Astrocyte (in vitro differentiated cells and primary cell): ENCODE measurements around the gene GET3. TPM values are rescaled to one million over a fixed set of nuclear protein-coding genes. Genes with fewer than 3 reads are reported as not detected.
A peak's percentile ranks its signal among the peaks of the same experiment; 100 is the strongest.

Experiments used
- DNase-seq: peaks from one replicate; pipeline ENCODE4 v3.0.0-alpha.2; 2010; ENCODE audit warnings: low read depth
- FAIRE-seq: peaks from 2 replicates; lab custom pipeline; 2011; peaks lifted over from hg19 to GRCh38; lab: Jason Lieb, UNC
- H2AFZ ChIP-seq: 2 replicates; pipeline ENCODE4 v1.6.0; 2012; ENCODE audit warnings: low read depth, low read length, inconsistent platforms
- H3K27ac ChIP-seq: 2 replicates; pipeline ENCODE4 v1.5.1; 2011; ENCODE audit warnings: low read depth, low read length, inconsistent platforms
- H3K27me3 ChIP-seq: 2 replicates; pipeline ENCODE4 v1.6.0; 2011; ENCODE audit warnings: low read length, inconsistent platforms; ENCODE audit not compliant: insufficient read depth
- H3K36me3 ChIP-seq: 2 replicates; pipeline ENCODE4 v1.5.1; 2011; ENCODE audit warnings: low read length, inconsistent platforms; ENCODE audit not compliant: insufficient read depth
- H3K4me1 ChIP-seq: 2 replicates; pipeline ENCODE4 v1.5.1; 2011; ENCODE audit warnings: low read length, inconsistent platforms; ENCODE audit not compliant: insufficient read depth
- H3K4me2 ChIP-seq: 2 replicates; pipeline ENCODE4 v1.6.0; 2012; ENCODE audit warnings: low read length, inconsistent platforms
- H3K4me3 ChIP-seq: 2 replicates; pipeline ENCODE4 v1.5.1; 2011; ENCODE audit warnings: low read depth, mild to moderate bottlenecking, low read length, inconsistent platforms; ENCODE audit not compliant: insufficient read depth
- H3K79me2 ChIP-seq: 2 replicates; pipeline ENCODE4 v1.6.0; 2012; ENCODE audit warnings: mild to moderate bottlenecking, low read length, inconsistent platforms; ENCODE audit not compliant: insufficient read depth
- H3K9ac ChIP-seq: 2 replicates; pipeline ENCODE4 v1.6.0; 2012; ENCODE audit warnings: mild to moderate bottlenecking, low read length, inconsistent platforms
- H3K9me3 ChIP-seq: 2 replicates; pipeline ENCODE4 v1.5.1; 2012; ENCODE audit warnings: low read depth, mild to moderate bottlenecking, low read length, inconsistent platforms; ENCODE audit not compliant: insufficient read depth
- H4K20me1 ChIP-seq: 2 replicates; pipeline ENCODE4 v1.6.0; 2012; ENCODE audit warnings: low read length, inconsistent platforms; ENCODE audit not compliant: insufficient read depth
- H3K27ac Mint-ChIP-seq: one replicate; pipeline ENCODE4 v1.8.0; 2021; ENCODE audit warnings: mild to moderate bottlenecking, mixed read lengths; ENCODE audit not compliant: unreplicated experiment
- H3K27me3 Mint-ChIP-seq: one replicate; pipeline ENCODE4 v1.8.0; 2021; ENCODE audit warnings: low read depth, mixed read lengths; ENCODE audit not compliant: unreplicated experiment
- H3K36me3 Mint-ChIP-seq: one replicate; pipeline ENCODE4 v1.8.0; 2021; ENCODE audit warnings: low read depth, mixed read lengths; ENCODE audit not compliant: unreplicated experiment
- H3K4me1 Mint-ChIP-seq: one replicate; pipeline ENCODE4 v1.8.0; 2021; ENCODE audit warnings: low read depth, mixed read lengths; ENCODE audit not compliant: unreplicated experiment
- H3K4me3 Mint-ChIP-seq: one replicate; pipeline ENCODE4 v1.8.0; 2021; ENCODE audit warnings: mild to moderate bottlenecking, moderate library complexity, mixed read lengths; ENCODE audit not compliant: unreplicated experiment
- H3K9me3 Mint-ChIP-seq: one replicate; pipeline ENCODE4 v1.8.0; 2021; ENCODE audit warnings: mild to moderate bottlenecking, mixed read lengths; ENCODE audit not compliant: unreplicated experiment
- CTCF ChIP-seq: IDR thresholded peaks from 2 replicates; pipeline ENCODE4 v1.5.1; 2011; ENCODE audit warnings: low read depth, mild to moderate bottlenecking, inconsistent platforms, low read length, moderate library complexity; ENCODE audit not compliant: insufficient read depth
- EZH2 ChIP-seq: IDR thresholded peaks from 2 replicates; pipeline ENCODE4 v1.6.1; 2012; ENCODE audit warnings: mild to moderate bottlenecking, low read length, inconsistent platforms; ENCODE audit not compliant: insufficient read depth
- total RNA-seq: library from RNA; stranded (reverse); gene quantifications from 2 replicates; pipeline ENCODE4 v1.2.1, GENCODE V29; 2021

Gene GET3
- total RNA-seq, 1 donor from 2014 or later: 66.8 TPM

- H3K36me3 Mint-ChIP-seq: no peaks in the 10 kb centered on the region
- Histone ChIP-seq H3K27ac (peak overlapping the region; percentile 10), H3K4me1 (peaks cover 56% of the 10 kb centered on the region), H4K20me1 (no peaks in the 10 kb centered on the region), H3K79me2 (no peaks in the 10 kb centered on the region), H3K27me3 (no peaks in the 10 kb centered on the region), H3K36me3 (no peaks in the 10 kb centered on the region), H3K4me2 (peak overlapping the region; percentile 6), H2AFZ (peak overlapping the region; percentile 5), H3K9me3 (no peaks in the 10 kb centered on the region), H3K4me3 (no peak overlapping the region), H3K9ac (peak overlapping the region; percentile 52)
- TF ChIP-seq CTCF: no peak
- TF ChIP-seq EZH2: no peak
- peaks cover 20% of the 10 kb centered on the region for H3K4me1 Mint-ChIP-seq
- DNase-seq: no peak
- H3K27ac Mint-ChIP-seq: no peak overlapping the region
- no peak for FAIRE-seq
- no peaks in the 10 kb centered on the region for H3K9me3 Mint-ChIP-seq
- H3K27me3 Mint-ChIP-seq: no peaks in the 10 kb centered on the region
- H3K4me3 Mint-ChIP-seq: no peak overlapping the region
These were observed 48.2 kb downstream of the GET3 start for GRCh38 chr19:12785431-12786031.

GRCh38 chr19:12786141-12786870, 49.0 kb downstream of the GET3 start:
- Histone ChIP-seq H3K4me3 (no peak overlapping the region), H3K4me1 (peaks cover 62% of the 10 kb centered on the region), H2AFZ (no peak overlapping the region), H3K79me2 (no peaks in the 10 kb centered on the region), H3K36me3 (no peaks in the 10 kb centered on the region), H3K27me3 (no peaks in the 10 kb centered on the region), H3K4me2 (no peak overlapping the region), H3K27ac (peak overlapping the region; percentile 10), H3K9me3 (no peaks in the 10 kb centered on the region), H3K9ac (no peak overlapping the region), H4K20me1 (no peaks in the 10 kb centered on the region)
- Mint-ChIP-seq H3K36me3 (no peaks in the 10 kb centered on the region), H3K27me3 (no peaks in the 10 kb centered on the region), H3K4me3 (no peak overlapping the region), H3K27ac (no peak overlapping the region), H3K9me3 (no peaks in the 10 kb centered on the region), H3K4me1 (peaks cover 25% of the 10 kb centered on the region)
- no peak for FAIRE-seq
- no peak for DNase-seq
- TF ChIP-seq EZH2 (no peak), CTCF (no peak)

GRCh38 chr19:12786952-12787351, 49.7 kb downstream of the GET3 start:
- TF ChIP-seq CTCF (no peak), EZH2 (no peak)
- no peaks in the 10 kb centered on the region for H3K9me3 ChIP-seq
- Mint-ChIP-seq H3K4me3 (no peak overlapping the region), H3K27me3 (no peaks in the 10 kb centered on the region), H3K27ac (no peak overlapping the region), H3K9me3 (no peaks in the 10 kb centered on the region), H3K36me3 (no peaks in the 10 kb centered on the region), H3K4me1 (peaks cover 25% of the 10 kb centered on the region)
- no peak for DNase-seq
- no peak overlapping the region for H3K9ac ChIP-seq
- no peak for FAIRE-seq
- no peak overlapping the region for H2AFZ ChIP-seq
- H3K27ac ChIP-seq: no peak overlapping the region
- no peak overlapping the region for H3K4me2 ChIP-seq
- H4K20me1 ChIP-seq: peaks cover 6% of the 10 kb centered on the region
- peaks cover 6% of the 10 kb centered on the region for H3K79me2 ChIP-seq
- no peak overlapping the region for H3K4me3 ChIP-seq
- peaks cover 62% of the 10 kb centered on the region for H3K4me1 ChIP-seq
- no peaks in the 10 kb centered on the region for H3K27me3 ChIP-seq
- H3K36me3 ChIP-seq: no peaks in the 10 kb centered on the region
